Stimulated activated CD4-positive, alpha-beta T cell treated with anti-CD3 and anti-CD28 coated beads, Interleukin-1b, Interleukin-23, amount 100 ng/mL, for 1 hour (primary cell): Measurements from ENCODE around the gene KDM5A.
"Not testable (repeated sequence)": the region's sequence is repeated elsewhere in the genome, so short reads cannot be mapped to it uniquely, and the experiment has no call there.

ENCODE experiments used
- DNase-seq, 2 donors: peaks; one replicate each; pipeline ENCODE4 v3.0.0-alpha.2; 2020; ENCODE audit warnings: low read depth in 2 of 2

The KDM5A gene

DNA sequence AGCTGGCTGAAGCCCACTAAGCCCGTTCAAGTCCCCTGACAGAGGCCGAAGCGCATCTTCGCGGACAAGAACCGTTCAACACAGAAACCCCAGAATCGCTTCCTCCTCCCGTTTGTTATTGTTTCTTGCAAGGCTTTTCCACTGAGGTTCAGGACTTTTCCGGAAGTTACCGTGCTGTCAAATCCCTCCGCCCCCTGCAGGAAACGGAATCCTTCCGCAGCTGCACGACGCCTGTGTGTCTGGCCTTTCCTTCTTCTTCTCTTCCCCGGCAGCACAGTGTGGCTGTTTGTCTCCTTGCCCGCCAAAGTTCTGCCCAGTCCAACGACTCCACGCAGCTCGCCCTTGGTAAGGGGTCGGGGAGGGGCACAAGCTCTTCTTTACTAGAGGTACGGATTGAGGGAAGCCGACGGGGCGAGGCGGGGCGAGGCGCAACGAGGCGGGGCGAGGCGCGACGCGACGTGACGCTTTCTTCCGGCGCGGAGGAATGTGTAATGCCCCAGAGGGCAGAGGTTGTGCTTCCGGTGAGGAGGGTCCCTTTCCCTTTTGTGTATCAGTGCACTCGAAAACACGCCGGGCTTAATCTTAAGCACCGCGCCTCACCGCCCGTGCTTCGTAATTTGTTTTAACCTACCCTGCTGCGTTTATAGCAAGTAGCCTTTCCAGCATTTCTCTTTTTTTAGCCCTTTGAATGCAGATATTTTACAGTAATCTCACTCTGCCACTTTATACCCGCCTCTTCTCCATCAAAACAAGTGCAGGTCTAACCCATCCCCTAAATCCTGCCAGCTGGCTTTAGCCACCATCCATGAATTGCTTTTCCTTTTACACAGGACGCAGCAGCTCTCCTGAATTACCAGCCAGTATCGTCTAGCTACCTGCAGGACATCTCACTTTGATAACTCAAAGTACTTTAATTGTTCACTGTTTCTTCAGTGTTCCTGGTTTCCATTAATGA lies at the start of gene KDM5A:
KDM5A (minus strand) TSS at position 179 of the 955 bp plus-strand sequence. CDS start 229 bp downstream, outside the sequence.
- peak; percentile 68 to 73 for DNase-seq

GRCh38 chr12:435737-436136 lies 46.6 kb upstream of the KDM5A start:
- DNase-seq, result not testable (repeated sequence)

- no peak for DNase-seq
Observed at GRCh38 chr12:422526-422925, 33.4 kb upstream of the KDM5A start.

DNA sequence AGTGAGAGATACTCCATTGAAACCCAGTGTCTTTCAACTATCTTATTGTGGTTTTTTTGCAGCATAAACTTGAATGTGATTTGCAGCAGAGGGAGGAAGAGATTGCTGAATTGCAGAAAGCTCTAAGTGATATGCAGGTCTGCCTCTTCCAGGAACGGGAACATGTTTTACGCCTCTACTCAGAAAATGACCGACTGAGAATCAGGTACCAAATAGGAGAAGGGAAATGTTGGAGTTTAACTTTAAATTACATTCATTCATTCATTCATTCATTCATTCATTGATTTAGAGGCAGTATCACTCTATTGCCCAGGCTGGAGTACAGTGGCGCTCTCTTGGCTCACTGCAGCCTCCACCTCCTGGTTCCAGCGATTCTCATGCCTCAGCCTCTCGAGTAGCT lies 29.3 kb upstream of the KDM5A start:
- no peak for DNase-seq

GRCh38 chr12:414859-415258 lies 25.7 kb upstream of the KDM5A start:
- DNase-seq, result no peak

DNA sequence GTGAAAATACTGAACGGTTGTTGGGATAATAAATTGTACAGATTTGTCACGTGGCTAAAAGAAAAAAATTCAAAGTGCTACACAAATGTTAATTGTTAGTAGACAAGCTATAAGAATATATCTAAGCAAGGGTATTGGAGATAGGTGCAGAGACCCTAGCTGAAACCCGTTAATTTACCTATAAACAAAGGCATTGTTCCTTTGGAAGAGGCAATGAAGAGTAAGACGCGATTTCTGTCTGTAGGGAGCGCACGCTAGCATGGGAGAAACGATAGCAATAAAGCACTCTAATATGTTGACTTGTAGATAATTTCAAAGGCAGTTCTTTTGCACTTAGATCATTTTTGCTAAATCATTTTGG lies 12.9 kb upstream of the KDM5A start:
- DNase-seq, result no peak

DNA sequence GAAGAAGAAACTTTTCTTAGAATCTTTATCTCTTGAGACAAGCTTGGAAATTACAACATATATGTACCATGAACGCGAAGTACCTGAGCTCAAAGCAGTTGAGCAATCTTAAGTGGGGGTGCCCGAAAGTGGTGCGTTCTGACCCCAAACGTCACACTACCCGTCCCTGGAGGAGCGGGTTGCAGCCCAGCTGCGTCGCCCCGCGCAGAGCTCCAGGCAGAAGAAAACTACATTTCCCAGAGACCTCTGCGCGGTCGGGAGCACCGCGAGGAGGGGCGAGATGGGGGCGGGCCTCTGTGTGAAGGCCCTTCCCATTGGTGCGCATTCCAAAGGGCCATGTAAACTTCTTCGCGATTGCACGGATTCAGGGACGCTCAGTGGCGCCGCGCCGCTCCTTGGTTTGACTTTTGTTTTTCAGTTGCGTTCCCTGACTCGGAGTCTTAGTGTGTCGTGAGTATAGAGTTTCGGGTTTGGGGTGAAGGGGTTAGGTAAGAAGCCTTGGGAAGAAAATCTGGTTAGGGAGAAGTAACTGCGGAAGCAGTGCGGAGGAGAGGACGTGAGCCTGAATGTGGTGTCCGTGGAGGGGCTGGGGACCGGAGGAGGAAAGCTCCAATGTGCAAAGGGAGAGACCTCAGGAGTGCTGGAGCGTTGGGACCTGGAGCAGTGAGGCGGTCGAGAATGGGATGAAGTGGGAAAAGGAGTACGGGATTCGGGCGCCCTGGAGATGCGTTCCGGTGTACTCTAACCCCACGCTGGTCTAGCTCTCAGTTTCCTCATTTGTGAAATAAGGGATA lies 12.3 kb upstream of the KDM5A start, which contains the start of gene CCDC77:
CCDC77 (plus strand) TSS at position 410 of the 794 bp plus-strand sequence. CDS start 7,740 bp downstream, outside the sequence.
- DNase-seq, result peak; percentile 77 to 88

GRCh38 chr12:400828-401227 lies 11.7 kb upstream of the KDM5A start:
- DNase-seq, result no peak

DNA sequence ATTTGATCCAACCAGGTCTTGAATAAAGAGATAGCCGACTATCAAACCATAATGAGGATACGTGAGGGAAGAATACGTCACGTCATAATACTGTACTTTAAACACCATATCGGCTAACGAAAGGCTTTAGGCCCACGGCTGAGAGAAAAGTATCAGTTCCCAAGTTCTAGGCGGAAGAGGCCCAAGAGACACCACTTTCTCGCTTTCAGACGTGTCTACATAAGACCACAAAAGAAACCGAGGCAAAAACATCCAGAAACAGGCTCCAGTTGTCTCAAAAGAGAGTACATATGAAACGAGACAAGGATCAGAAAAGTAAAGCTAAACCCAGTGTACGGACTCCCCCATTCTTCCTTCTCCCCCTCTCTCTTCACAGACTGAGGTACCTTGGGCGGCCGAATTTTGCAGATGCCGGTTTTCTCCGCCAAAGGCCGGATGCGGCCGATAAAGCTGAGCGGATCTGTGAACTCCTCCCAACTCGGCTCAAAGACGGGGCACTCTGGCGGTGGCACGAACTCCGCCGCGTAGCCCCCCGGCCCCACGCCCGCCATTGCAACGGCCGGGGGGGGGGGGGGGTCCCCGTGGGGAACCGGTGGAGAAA lies 479 bp downstream of the KDM5A start:
- DNase-seq, result no peak

DNA sequence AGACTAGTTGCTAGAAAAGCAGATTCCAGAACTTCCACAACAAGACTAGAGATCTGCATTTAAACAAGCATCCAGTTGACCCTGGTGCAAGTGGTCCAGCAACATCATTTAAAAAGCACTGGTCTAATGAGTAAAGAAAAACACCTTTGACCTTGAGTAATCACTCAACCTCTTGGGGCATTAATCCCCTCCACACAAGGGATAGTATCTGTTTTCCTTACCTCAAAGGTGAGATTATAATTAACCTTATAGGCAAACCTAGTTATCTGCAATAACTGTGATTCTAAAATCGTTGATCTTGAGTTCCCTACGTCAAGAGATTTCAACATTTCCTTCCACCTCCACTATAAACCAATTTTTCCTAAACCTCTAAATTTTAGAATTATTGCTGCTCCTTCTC lies 1.1 kb downstream of the KDM5A start:
- DNase-seq, result no peak

- DNase-seq, result no peak
Observed at GRCh38 chr12:386651-387050, 2.5 kb downstream of the KDM5A start.

GRCh38 chr12:370739-371485 lies 18.2 kb downstream of the KDM5A start:
- DNase-seq, result not testable (repeated sequence)

DNA sequence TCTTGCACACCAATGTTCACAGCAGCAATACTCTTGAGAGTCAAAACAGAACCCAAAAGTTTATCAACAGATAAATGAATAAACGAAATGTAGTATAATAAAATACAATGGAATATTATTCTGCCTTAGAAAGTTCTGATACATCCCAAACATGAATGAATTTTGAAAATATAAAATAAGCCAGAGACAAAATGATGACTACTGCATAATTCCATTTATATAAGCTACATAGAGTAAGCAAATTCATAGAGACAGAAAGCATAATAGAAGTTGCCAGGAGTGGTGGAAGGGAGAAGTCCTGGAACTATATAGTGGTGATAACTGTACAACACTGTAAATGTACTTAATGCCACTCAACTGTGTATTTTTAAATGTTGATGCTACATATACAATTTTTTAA lies 21.1 kb downstream of the KDM5A start:
- DNase-seq, result no peak

DNA sequence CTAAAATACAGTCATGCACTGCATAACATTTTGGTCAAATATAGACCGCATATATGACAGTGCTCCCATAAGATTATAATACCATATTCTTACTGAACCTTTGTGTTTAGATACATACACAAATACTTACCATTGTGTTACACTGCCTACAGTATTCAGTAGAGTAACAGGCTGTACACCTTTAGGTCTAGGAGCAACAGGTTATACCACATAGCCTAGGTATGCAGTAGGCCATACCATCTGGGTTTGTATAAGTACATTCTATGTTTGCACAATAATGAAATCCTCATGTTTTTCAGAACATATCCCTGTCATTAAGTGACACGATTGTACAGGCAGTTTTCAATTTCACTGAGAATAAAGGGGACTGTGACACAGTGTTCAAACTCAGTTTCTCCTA lies 22.3 kb downstream of the KDM5A start:
- no peak for DNase-seq

GRCh38 chr12:359091-359490 lies 30.0 kb downstream of the KDM5A start:
- DNase-seq, result no peak

DNA sequence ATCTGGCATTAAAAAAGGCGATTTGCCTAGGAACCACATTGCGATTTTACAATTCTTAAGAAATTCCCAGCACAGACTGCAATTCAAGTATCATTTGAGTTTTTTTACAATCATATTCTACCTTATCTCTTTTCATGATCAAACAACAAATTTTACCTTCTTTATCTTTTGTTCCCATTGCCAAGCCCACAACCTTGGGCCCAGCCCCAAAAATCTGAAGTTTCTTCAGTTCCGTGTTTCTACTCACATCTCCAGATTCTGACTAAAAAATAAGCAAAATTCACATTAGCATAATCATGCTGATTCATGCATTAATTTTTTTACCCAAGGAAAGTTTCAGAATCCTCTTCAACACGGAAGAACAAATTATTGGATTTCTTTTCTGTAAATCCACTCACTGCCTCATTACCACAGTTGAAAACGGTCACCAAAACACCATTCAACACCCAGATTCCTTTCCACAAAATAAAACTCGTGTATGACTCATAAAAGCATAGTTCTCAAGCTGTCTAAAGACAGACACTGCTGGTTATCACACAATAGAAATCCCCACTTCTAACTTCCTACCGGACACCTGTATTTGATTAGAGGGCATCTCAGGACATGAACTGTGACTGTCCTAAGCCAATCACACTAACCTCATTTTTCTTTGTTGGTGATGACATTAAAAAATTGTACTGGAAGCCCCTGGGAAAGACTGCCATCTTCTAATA lies 32.7 kb downstream of the KDM5A start:
- DNase-seq, result no peak

- not testable (repeated sequence) for DNase-seq
Observed at GRCh38 chr12:351197-351596, 37.9 kb downstream of the KDM5A start.

- not testable (repeated sequence) for DNase-seq
Observed at GRCh38 chr12:349625-350024, 39.5 kb downstream of the KDM5A start.

GRCh38 chr12:343036-343435 lies 46.1 kb downstream of the KDM5A start:
- DNase-seq, result not testable (repeated sequence)

DNA sequence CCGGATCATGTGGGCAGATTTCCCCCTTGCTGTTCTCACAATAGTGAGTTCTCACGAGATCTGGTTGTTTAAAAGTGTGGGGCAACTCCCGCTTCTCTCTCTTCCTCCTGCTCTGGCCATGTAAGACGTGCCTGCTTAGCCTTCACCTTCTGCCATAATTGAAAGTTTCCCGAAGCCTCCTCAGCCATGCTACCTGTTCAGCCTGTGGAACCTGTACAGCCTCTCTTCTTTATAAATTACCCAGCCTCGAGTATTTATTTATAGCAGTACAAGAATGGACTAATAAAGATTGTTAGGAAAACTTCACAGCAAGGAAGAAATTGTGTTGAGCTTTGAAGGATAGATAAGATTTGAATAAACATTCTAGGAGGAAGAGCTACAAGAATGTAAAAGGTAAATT lies 52.1 kb downstream of the KDM5A start:
- no peak for DNase-seq

DNA sequence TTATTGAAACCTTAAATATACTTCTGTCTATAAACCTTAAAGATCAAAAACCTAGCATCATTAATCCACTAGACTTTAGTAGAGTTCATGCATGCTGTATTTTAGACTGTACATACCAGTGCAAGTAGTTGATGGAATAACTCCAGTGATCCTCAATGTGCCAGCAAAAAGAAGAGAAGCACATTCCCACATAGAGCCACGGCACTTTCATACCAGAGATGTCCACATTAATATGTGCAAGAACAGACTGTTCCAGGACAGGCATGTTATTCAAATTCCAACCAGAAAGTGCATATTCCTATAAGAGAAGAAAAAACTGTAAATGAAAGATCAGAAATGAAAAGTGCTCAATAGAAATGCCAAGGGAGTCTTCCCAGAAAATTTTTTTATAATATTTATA lies 55.0 kb downstream of the KDM5A start:
- no peak for DNase-seq
